Cardiac fibroblast (primary cell): ENCODE measurements around the gene EPYC.

Experiments
- DNase-seq, 2 donors: peaks; one replicate each; pipeline versions ENCODE4 v3.0.0 to v3.0.0-alpha.2; 2010; ENCODE audit warnings: low read depth in 2 of 2
- H3K4me3 ChIP-seq, 2 donors: replicated peaks in 1 of 2; 1 replicate in 1 of 2; 2 replicates in 1 of 2; pipeline ENCODE4 v1.5.1; 2011; ENCODE audit warnings: low read depth in 2 of 2, low read length in 2 of 2, mild to moderate bottlenecking in 2 of 2, moderate library complexity in 1 of 2
- CTCF ChIP-seq: IDR thresholded peaks from one replicate; pipeline ENCODE4 v1.5.1; 2011; ENCODE audit warnings: low read depth, mild to moderate bottlenecking, low read length, inconsistent platforms

EPYC gene

DNA sequence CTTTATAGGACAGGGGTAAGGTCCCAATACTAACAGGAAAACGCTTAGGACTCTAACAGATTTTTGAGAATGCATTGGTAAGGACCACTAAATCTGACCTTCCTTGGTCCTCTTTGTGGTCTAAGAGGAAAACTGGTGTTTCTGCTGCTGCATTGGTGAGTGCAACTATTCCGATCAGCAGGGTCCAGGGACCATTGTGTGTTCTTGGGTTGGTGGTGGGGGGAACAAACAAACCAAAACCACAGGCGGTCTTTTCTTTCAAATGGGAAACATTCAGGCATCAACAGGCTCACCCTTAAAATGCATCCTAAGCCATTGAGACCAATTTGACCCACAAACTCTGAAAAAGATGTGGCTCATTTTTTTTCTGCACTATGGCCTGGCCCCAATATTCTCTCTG lies 20.7 kb downstream of the EPYC start:
- H3K4me3 ChIP-seq: no peak overlapping the region
- TF ChIP-seq CTCF: no peak

GRCh38 chr12:90982170-90982569 lies 22.6 kb downstream of the EPYC start:
- no peak for TF ChIP-seq CTCF
- no peak for DNase-seq
- H3K4me3 ChIP-seq: no peak overlapping the region

More for the DNA sequence above, 20.7 kb downstream of the EPYC start:
- DNase-seq: no peak

GRCh38 chr12:90979951-90980350 lies 24.8 kb downstream of the EPYC start:
- TF ChIP-seq CTCF: no peak
- DNase-seq: peak in 1 of 2 donors; percentile 73
- no peak overlapping the region for H3K4me3 ChIP-seq

- no peak for TF ChIP-seq CTCF
- H3K4me3 ChIP-seq: no peak overlapping the region
- DNase-seq: no peak
Observed at GRCh38 chr12:90979019-90979418, 25.8 kb downstream of the EPYC start.

- peak; percentile 84 to 87 for DNase-seq
- TF ChIP-seq CTCF: peak; percentile 67
- no peak overlapping the region for H3K4me3 ChIP-seq
Observed at GRCh38 chr12:90978117-90978770, 26.5 kb downstream of the EPYC start.

GRCh38 chr12:90977224-90977623 lies 27.5 kb downstream of the EPYC start:
- DNase-seq: peak in 1 of 2 donors; percentile 17
- no peak for TF ChIP-seq CTCF
- H3K4me3 ChIP-seq: no peak overlapping the region

DNA sequence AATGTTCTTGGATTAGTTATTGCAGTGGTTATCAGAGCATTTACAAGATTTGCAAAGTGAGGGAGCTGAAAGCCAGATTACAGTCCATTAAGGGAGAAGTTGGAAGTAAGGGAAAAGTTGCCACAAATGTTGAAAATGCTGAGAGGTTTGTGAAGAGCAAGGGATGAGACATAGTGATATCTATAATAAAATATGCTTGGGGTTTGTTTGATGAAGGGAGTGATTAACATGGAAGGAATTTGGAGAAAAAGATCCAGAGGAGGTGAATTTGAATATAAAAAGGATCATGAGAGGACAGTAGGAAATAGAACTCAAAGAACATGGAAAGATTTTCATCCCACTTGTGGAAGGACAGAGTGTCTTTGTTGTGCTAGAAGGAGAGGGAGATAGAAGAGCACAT lies 30.5 kb downstream of the EPYC start:
- H3K4me3 ChIP-seq: no peak overlapping the region
- no peak for TF ChIP-seq CTCF
- peak in 1 of 2 donors; percentile 63 for DNase-seq
